ENCODE measurements around the gene CDK6.
"Not testable (repeated sequence)": the region's sequence is repeated elsewhere in the genome, so short reads cannot be mapped to it uniquely, and the experiment has no call there.

CDK6 gene

GRCh38 chr7:92874567-92874966, 38.2 kb upstream of the CDK6 start:
- no peaks in the 10 kb centered on the region for H3K27me3 ChIP-seq (ENCODE audit: insufficient read depth, poor library complexity, severe bottlenecking)
- DNase-seq (ENCODE audit: low spot score) (no peak), ATAC-seq (ENCODE audit: low read depth) (no peak)
- H3K27ac ChIP-seq (ENCODE audit: poor library complexity, severe bottlenecking) = no peak overlapping the region
- no peak for TF ChIP-seq CTCF (IDR thresholded peaks at IDR 0.05; ENCODE audit: poor library complexity, severe bottlenecking)
- no peak overlapping the region for H3K4me3 ChIP-seq (ENCODE audit: severe bottlenecking)
- peaks cover 2% of the 10 kb centered on the region for H3K9me3 ChIP-seq (ENCODE audit: severe bottlenecking)
- H3K4me1 ChIP-seq (ENCODE audit: insufficient read depth, poor library complexity, severe bottlenecking) = peaks cover 11% of the 10 kb centered on the region
- H3K36me3 ChIP-seq (ENCODE audit: low read depth) = no peaks in the 10 kb centered on the region

GRCh38 chr7:92873776-92874175, 37.4 kb upstream of the CDK6 start:
- Histone ChIP-seq H3K27ac (ENCODE audit: poor library complexity, severe bottlenecking) (no peak overlapping the region), H3K27me3 (ENCODE audit: insufficient read depth, poor library complexity, severe bottlenecking) (no peaks in the 10 kb centered on the region), H3K36me3 (ENCODE audit: low read depth) (no peaks in the 10 kb centered on the region), H3K4me1 (ENCODE audit: insufficient read depth, poor library complexity, severe bottlenecking) (peaks cover 11% of the 10 kb centered on the region), H3K4me3 (ENCODE audit: severe bottlenecking) (no peak overlapping the region), H3K9me3 (ENCODE audit: severe bottlenecking) (no peaks in the 10 kb centered on the region)
- ATAC-seq (ENCODE audit: low read depth) (no peak), DNase-seq (ENCODE audit: low spot score) (no peak)
- no peak for TF ChIP-seq CTCF (IDR thresholded peaks at IDR 0.05; ENCODE audit: poor library complexity, severe bottlenecking)

GRCh38 chr7:92872701-92873100, 36.3 kb upstream of the CDK6 start:
- H3K27ac ChIP-seq (ENCODE audit: poor library complexity, severe bottlenecking) = peak overlapping the region; percentile 12
- peaks cover 11% of the 10 kb centered on the region for H3K4me1 ChIP-seq (ENCODE audit: insufficient read depth, poor library complexity, severe bottlenecking)
- H3K27me3 ChIP-seq (ENCODE audit: insufficient read depth, poor library complexity, severe bottlenecking) = no peaks in the 10 kb centered on the region
- no peaks in the 10 kb centered on the region for H3K36me3 ChIP-seq (ENCODE audit: low read depth)
- DNase-seq (ENCODE audit: low spot score) (no peak), ATAC-seq (ENCODE audit: low read depth) (no peak; the same call in 2 of the 3 replicates)
- H3K9me3 ChIP-seq (ENCODE audit: severe bottlenecking) = no peaks in the 10 kb centered on the region
- no peak for TF ChIP-seq CTCF (IDR thresholded peaks at IDR 0.05; ENCODE audit: poor library complexity, severe bottlenecking)
- H3K4me3 ChIP-seq (ENCODE audit: severe bottlenecking) = no peak overlapping the region

GRCh38 chr7:92868683-92869293, 32.4 kb upstream of the CDK6 start:
- TF ChIP-seq CTCF (IDR thresholded peaks at IDR 0.05; ENCODE audit: poor library complexity, severe bottlenecking) = no peak
- ATAC-seq (ENCODE audit: low read depth) (no peak), DNase-seq (ENCODE audit: low spot score) (no peak)
- H3K36me3 ChIP-seq (ENCODE audit: low read depth) = no peaks in the 10 kb centered on the region
- H3K4me1 ChIP-seq (ENCODE audit: insufficient read depth, poor library complexity, severe bottlenecking) = peaks cover 7% of the 10 kb centered on the region
- no peaks in the 10 kb centered on the region for H3K27me3 ChIP-seq (ENCODE audit: insufficient read depth, poor library complexity, severe bottlenecking)
- H3K4me3 ChIP-seq (ENCODE audit: severe bottlenecking) = no peak overlapping the region
- no peaks in the 10 kb centered on the region for H3K9me3 ChIP-seq (ENCODE audit: severe bottlenecking)
- H3K27ac ChIP-seq (ENCODE audit: poor library complexity, severe bottlenecking) = no peak overlapping the region

GRCh38 chr7:92864169-92864568, 27.8 kb upstream of the CDK6 start:
- not testable (repeated sequence) for H3K4me3 ChIP-seq (ENCODE audit: severe bottlenecking); DNase-seq (ENCODE audit: low spot score); H3K27me3 ChIP-seq (ENCODE audit: insufficient read depth, poor library complexity, severe bottlenecking); H3K9me3 ChIP-seq (ENCODE audit: severe bottlenecking); H3K36me3 ChIP-seq (ENCODE audit: low read depth); ATAC-seq (ENCODE audit: low read depth); H3K4me1 ChIP-seq (ENCODE audit: insufficient read depth, poor library complexity, severe bottlenecking); H3K27ac ChIP-seq (ENCODE audit: poor library complexity, severe bottlenecking)
- peak; percentile 12 for TF ChIP-seq CTCF (IDR thresholded peaks at IDR 0.05; ENCODE audit: poor library complexity, severe bottlenecking)
